ENCODE measurements around the gene ENTPD7.

The ENTPD7 gene

GRCh38 chr10:99708428-99709012, 49.2 kb downstream of the ENTPD7 start:
- Histone ChIP-seq H3K36me3 (ENCODE audit: control insufficient read depth, insufficient read depth, low read length) (no peaks in the 10 kb centered on the region), H3K4me2 (ENCODE audit: low read length) (no peak overlapping the region), H3K9me3 (ENCODE audit: control insufficient read depth, low read length) (no peaks in the 10 kb centered on the region), H3K79me2 (no peaks in the 10 kb centered on the region), H3K4me3 (ENCODE audit: low read depth, low read length) (no peak overlapping the region), H3K9ac (no peak overlapping the region), H3K4me1 (no peaks in the 10 kb centered on the region), H3K27me3 (ENCODE audit: control insufficient read depth, insufficient read depth, low read length) (no peaks in the 10 kb centered on the region), H2AFZ (no peak overlapping the region), H3K27ac (no peak overlapping the region)
- no peak for TF ChIP-seq CTCF (IDR thresholded peaks at IDR 0.05)

- Histone ChIP-seq H3K36me3 (ENCODE audit: control insufficient read depth, insufficient read depth, low read length) (no peaks in the 10 kb centered on the region), H3K27me3 (ENCODE audit: control insufficient read depth, insufficient read depth, low read length) (no peaks in the 10 kb centered on the region)
- no peak for TF ChIP-seq CTCF (IDR thresholded peaks at IDR 0.05)
These were observed 50.3 kb downstream of the ENTPD7 start for GRCh38 chr10:99709480-99710229.

GRCh38 chr10:99711129-99711719, 51.9 kb downstream of the ENTPD7 start:
- Histone ChIP-seq H3K27ac (no peak overlapping the region), H3K36me3 (ENCODE audit: control insufficient read depth, insufficient read depth, low read length) (no peaks in the 10 kb centered on the region), H3K4me3 (ENCODE audit: low read depth, low read length) (no peak overlapping the region), H3K4me1 (no peaks in the 10 kb centered on the region), H3K9me3 (ENCODE audit: control insufficient read depth, low read length) (no peaks in the 10 kb centered on the region), H3K9ac (no peak overlapping the region), H3K79me2 (no peaks in the 10 kb centered on the region), H3K27me3 (ENCODE audit: control insufficient read depth, insufficient read depth, low read length) (no peaks in the 10 kb centered on the region), H3K4me2 (ENCODE audit: low read length) (no peak overlapping the region), H2AFZ (no peak overlapping the region)
- peak; percentile 35 for TF ChIP-seq CTCF (IDR thresholded peaks at IDR 0.05)

More at GRCh38 chr10:99709480-99710229, 50.3 kb downstream of the ENTPD7 start:
- Histone ChIP-seq H3K27ac (no peak overlapping the region), H3K4me2 (ENCODE audit: low read length) (no peak overlapping the region), H3K79me2 (no peaks in the 10 kb centered on the region), H3K9me3 (ENCODE audit: control insufficient read depth, low read length) (no peaks in the 10 kb centered on the region), H3K4me1 (no peaks in the 10 kb centered on the region), H2AFZ (no peak overlapping the region), H3K9ac (no peak overlapping the region), H3K4me3 (ENCODE audit: low read depth, low read length) (no peak overlapping the region)

- Histone ChIP-seq H3K4me3 (ENCODE audit: low read depth, low read length) (no peak overlapping the region), H3K27ac (no peak overlapping the region), H3K4me2 (ENCODE audit: low read length) (no peak overlapping the region), H3K4me1 (no peaks in the 10 kb centered on the region), H3K36me3 (ENCODE audit: control insufficient read depth, insufficient read depth, low read length) (no peaks in the 10 kb centered on the region), H3K79me2 (no peaks in the 10 kb centered on the region), H3K9me3 (ENCODE audit: control insufficient read depth, low read length) (no peaks in the 10 kb centered on the region), H3K9ac (no peak overlapping the region), H2AFZ (no peak overlapping the region), H3K27me3 (ENCODE audit: control insufficient read depth, insufficient read depth, low read length) (no peaks in the 10 kb centered on the region)
- TF ChIP-seq CTCF (IDR thresholded peaks at IDR 0.05): no peak
These were observed 55.1 kb downstream of the ENTPD7 start for GRCh38 chr10:99714446-99714845.
